HG03108 (cell line): Measurements from ENCODE around the gene UBE2E1.
A peak's percentile ranks its signal among the peaks of the same experiment; 100 is the strongest.

Experiments
- ATAC-seq: cut with Tn5 transposase; IDR thresholded peaks from one replicate; pipeline ENCODE4 v1.9.1; 2021; ENCODE audit warnings: moderate library complexity; ENCODE audit not compliant: unreplicated experiment

The UBE2E1 gene

GRCh38 chr3:23819599-23820360 lies 14.0 kb downstream of the UBE2E1 start:
- no peak for ATAC-seq

GRCh38 chr3:23820888-23821287 lies 15.1 kb downstream of the UBE2E1 start:
- no peak for ATAC-seq

GRCh38 chr3:23821858-23822257 lies 16.1 kb downstream of the UBE2E1 start:
- no peak for ATAC-seq

- ATAC-seq = no peak
Observed at GRCh38 chr3:23822559-23822958, 16.8 kb downstream of the UBE2E1 start.

- no peak for ATAC-seq
Observed at GRCh38 chr3:23823620-23824019, 17.9 kb downstream of the UBE2E1 start.

GRCh38 chr3:23824699-23825444 lies 19.1 kb downstream of the UBE2E1 start:
- ATAC-seq = no peak

GRCh38 chr3:23825802-23826201 lies 20.0 kb downstream of the UBE2E1 start:
- ATAC-seq = no peak

GRCh38 chr3:23826382-23827064 lies 20.8 kb downstream of the UBE2E1 start:
- no peak for ATAC-seq

- ATAC-seq = peak; percentile 50
Observed at GRCh38 chr3:23829242-23829934, 23.6 kb downstream of the UBE2E1 start.

GRCh38 chr3:23830869-23831484 lies 25.2 kb downstream of the UBE2E1 start:
- ATAC-seq = peak; percentile 74

- ATAC-seq = no peak
Observed at GRCh38 chr3:23831517-23832394, 26.0 kb downstream of the UBE2E1 start.

GRCh38 chr3:23832523-23832922 lies 26.8 kb downstream of the UBE2E1 start:
- no peak for ATAC-seq

- ATAC-seq = no peak
Observed at GRCh38 chr3:23834082-23834870, 28.5 kb downstream of the UBE2E1 start.

GRCh38 chr3:23835087-23835486 lies 29.3 kb downstream of the UBE2E1 start:
- ATAC-seq = no peak

GRCh38 chr3:23835802-23836201 lies 30.0 kb downstream of the UBE2E1 start:
- ATAC-seq = no peak

GRCh38 chr3:23836536-23837230 lies 30.9 kb downstream of the UBE2E1 start:
- ATAC-seq = no peak

- no peak for ATAC-seq
Observed at GRCh38 chr3:23837286-23837685, 31.5 kb downstream of the UBE2E1 start.

- ATAC-seq = peak; percentile 53
Observed at GRCh38 chr3:23837691-23838090, 31.9 kb downstream of the UBE2E1 start.
